HG02973 (cell line): ENCODE results near the gene AQP9.
"Not testable (repeated sequence)": the region's sequence is repeated elsewhere in the genome, so short reads cannot be mapped to it uniquely, and the experiment has no call there.

Source experiments
- ATAC-seq: cut with Tn5 transposase; IDR thresholded peaks from one replicate; pipeline ENCODE4 v1.9.1; 2021; ENCODE audit warnings: moderate library complexity; ENCODE audit not compliant: unreplicated experiment

Gene AQP9

DNA sequence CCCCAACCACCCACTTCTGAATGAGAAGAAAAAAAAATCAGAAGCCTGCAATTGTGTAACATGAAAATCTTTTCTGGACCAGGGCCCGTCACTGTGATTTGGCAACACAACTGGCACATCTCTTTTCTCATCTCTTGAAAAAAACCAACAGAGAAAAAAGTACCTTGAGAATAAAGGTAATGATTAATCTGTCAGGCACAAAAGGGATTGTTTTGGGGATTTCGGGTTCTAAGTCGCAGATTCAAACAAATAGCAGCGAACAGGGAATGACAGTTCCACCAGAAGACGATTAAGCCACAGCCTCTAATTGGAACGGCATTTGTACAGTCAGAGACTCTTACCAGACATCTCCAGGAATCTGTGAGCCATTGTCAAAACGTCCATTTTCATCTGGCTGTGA lies at the start of gene AQP9:
AQP9 (plus strand) TSS at position 276 of the 400 bp plus-strand sequence. CDS start 185 bp downstream, outside the sequence.
- ATAC-seq, result no peak

- ATAC-seq, result no peak
Observed at GRCh38 chr15:58095415-58095814, 42.8 kb upstream of the AQP9 start.

DNA sequence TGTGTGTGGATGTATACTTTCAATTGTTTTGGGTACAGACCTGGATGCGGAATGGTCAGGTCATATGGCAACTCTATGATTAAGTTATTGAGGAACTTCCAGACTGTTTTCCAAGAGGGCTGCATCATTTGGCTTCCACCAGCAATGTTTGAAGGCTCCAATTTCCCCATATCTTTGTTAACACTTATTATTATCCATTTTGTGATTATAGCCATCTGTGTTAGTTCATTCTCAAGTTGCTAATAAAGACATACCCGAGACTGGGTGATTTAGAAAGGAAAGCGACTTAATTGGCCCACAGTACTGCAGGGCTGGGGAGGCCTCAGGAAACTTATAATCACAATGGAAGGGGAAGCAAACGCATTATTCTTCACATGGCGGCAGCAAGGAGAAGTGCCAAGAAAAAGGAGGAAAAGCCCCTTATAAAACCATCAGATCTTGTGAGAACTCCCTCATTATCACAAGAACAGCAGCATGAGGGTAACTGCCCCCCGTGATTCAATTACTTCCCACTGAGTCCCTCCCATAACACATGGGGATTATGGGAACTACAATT lies 41.6 kb upstream of the AQP9 start:
- no peak for ATAC-seq

- no peak for ATAC-seq
Observed at GRCh38 chr15:58103482-58103881, 34.7 kb upstream of the AQP9 start.

DNA sequence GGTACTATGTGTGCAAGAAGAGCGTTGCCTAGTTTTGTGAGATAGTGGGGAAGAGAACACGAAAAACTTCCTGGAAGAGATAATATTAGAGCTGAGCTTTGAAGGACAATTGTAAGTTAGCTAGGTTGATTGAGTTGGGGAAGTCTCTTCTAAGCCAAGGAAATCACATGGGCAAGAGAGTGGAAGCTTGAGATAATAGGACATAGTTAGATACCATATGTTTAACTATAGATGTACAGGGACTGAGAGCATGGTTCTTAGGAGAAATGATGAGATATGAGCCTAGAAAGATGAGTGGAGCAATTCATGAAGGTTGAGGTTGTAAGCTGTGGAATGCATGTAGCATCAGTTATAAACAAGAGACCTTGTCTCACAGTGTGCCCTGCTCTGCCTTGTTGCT lies 30.1 kb upstream of the AQP9 start:
- ATAC-seq, result no peak

DNA sequence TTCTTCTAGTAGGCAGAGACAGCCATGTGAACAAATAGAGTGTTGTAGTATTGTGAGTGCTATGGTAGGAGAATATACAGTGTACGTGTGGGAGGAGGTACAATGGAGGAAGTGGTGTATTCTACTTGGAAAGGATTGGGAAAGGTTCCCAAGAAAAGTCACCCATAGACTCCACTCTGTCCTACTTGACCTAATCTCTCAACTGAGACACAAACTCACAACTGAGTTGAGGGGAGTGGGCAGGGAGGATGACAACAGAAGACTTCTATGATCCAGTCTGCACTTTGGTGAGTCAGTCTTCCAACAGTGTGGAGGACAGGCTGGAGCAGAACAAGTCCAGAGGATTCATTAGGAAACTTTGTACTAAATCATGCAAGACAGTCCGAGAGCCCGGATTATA lies 28.8 kb upstream of the AQP9 start:
- ATAC-seq, result no peak

GRCh38 chr15:58110999-58111717 lies 27.0 kb upstream of the AQP9 start:
- ATAC-seq, result no peak

DNA sequence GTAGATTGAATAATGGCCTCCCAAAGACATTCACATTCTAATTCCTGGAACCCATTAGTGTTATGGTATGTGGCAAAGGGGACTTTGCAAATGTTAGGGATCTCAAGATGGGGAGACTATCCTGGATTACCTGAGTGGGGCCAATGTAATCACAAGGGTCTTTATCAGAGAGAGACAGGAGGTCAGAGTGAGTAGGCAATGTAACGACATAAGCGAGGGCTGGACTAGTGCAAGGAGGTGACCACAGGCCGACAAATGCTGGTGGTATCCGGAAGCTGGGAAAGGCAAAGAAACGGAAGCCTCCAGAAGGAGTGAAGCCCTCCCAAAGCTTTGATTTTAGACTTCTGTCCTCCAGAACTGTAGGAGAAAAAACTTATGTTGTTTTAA lies 26.5 kb upstream of the AQP9 start:
- ATAC-seq, result no peak

DNA sequence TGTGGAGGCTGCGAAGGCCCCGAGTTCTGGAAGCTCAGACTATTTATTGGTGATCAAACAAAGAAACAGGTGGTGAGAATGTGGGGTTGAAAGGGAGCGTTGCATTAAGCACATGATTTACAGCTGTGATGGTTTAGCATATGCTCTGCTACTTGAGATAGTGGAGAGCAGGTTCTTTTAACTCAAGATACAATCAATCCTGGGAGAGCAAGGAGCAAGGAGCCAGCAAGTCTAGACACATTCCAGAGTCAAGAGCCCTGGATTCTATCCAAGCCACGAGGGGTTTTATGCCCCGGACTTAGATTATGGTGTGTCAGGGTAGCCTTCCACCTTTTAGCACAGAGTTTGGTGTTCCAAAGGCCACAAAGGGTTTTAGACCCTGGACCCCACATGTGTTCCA lies 24.8 kb upstream of the AQP9 start:
- not testable (repeated sequence) for ATAC-seq

DNA sequence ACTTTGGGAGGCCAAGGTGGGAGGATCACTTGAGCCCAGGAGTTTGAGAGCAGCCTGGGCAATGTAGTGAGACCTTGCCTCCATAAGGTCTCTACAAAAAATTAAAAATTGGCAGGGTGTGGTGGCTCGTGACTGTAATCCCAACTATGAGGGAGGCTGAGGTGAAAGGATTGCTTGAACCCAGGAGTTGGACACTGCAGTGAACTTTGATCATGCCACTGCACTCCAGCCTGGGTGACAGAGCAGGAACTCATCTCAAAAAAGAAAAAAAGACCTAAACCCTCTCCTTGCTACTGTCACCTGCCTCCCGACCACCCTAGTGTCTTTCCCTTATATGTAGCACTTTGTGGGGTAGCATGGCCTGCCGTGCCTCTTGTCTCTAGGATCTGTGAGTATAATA lies 23.8 kb upstream of the AQP9 start:
- ATAC-seq, result no peak

DNA sequence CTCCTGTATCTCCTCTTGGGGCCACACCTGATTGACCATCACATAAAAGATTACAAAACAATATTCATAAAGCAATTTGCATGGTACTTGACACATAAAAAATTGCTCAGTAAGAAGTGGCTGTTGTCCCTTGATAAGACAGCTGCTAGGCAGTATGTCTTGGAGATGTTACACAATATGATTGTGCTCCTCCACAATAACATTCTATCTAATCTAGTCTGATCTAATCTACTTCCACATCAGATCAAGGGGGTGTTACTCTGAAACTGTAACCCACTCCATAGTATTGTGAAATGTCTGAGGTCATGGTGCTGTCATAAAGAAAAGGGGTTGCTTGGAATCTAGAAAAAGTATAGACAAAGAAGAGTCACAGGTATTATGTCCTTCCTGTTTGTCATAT lies 23.4 kb upstream of the AQP9 start:
- no peak for ATAC-seq

GRCh38 chr15:58115692-58116091 lies 22.5 kb upstream of the AQP9 start:
- no peak for ATAC-seq

- no peak for ATAC-seq
Observed at GRCh38 chr15:58117619-58118018, 20.6 kb upstream of the AQP9 start.

- no peak for ATAC-seq
Observed at GRCh38 chr15:58118272-58118671, 19.9 kb upstream of the AQP9 start.

GRCh38 chr15:58119016-58119415 lies 19.2 kb upstream of the AQP9 start:
- ATAC-seq, result no peak

- ATAC-seq, result no peak
Observed at GRCh38 chr15:58124585-58124984, 13.6 kb upstream of the AQP9 start.

GRCh38 chr15:58125333-58125732 lies 12.8 kb upstream of the AQP9 start:
- no peak for ATAC-seq

GRCh38 chr15:58134886-58135285 lies 3.3 kb upstream of the AQP9 start:
- no peak for ATAC-seq

- ATAC-seq, result no peak
Observed at GRCh38 chr15:58135511-58136174, 2.5 kb upstream of the AQP9 start.

GRCh38 chr15:58136731-58137130 lies 1.4 kb upstream of the AQP9 start:
- no peak for ATAC-seq

GRCh38 chr15:58137686-58138085 lies 495 bp upstream of the AQP9 start:
- ATAC-seq, result no peak

- no peak for ATAC-seq
Observed at GRCh38 chr15:58139276-58139988, 1.3 kb downstream of the AQP9 start.
